Muscle of leg (tissue), 11 donors: ENCODE results near the gene UQCRC2. TPM values are rescaled to one million over a fixed set of nuclear protein-coding genes. Genes with fewer than 3 reads are reported as not detected.
A peak's percentile ranks its signal among the peaks of the same experiment; 100 is the strongest.
"Not testable (repeated sequence)": the region's sequence is repeated elsewhere in the genome, so short reads cannot be mapped to it uniquely, and the experiment has no call there.

ENCODE experiments used
- DNase-seq: peaks from one replicate; pipeline ENCODE4 v3.0.0; 2013
- H3K27ac ChIP-seq: one replicate; pipeline ENCODE4 v1.5.1; 2013; ENCODE audit warnings: mild to moderate bottlenecking, low read length, control low read depth
- H3K27me3 ChIP-seq: one replicate; pipeline ENCODE4 v1.6.1; 2013; ENCODE audit warnings: low read length; ENCODE audit not compliant: control insufficient read depth, insufficient read depth
- H3K36me3 ChIP-seq: one replicate; pipeline ENCODE4 v1.6.1; 2013; ENCODE audit warnings: low read length; ENCODE audit not compliant: control insufficient read depth, insufficient read depth
- H3K4me1 ChIP-seq: one replicate; pipeline ENCODE4 v1.6.1; 2013; ENCODE audit warnings: low read length; ENCODE audit not compliant: control insufficient read depth, insufficient read depth
- H3K4me3 ChIP-seq: one replicate; pipeline ENCODE4 v1.5.1; 2013; ENCODE audit warnings: low read length, control low read depth
- H3K9me3 ChIP-seq: replicated peaks from 2 replicates; pipeline ENCODE4 v1.6.1; 2013; ENCODE audit warnings: low read depth, low read length; ENCODE audit not compliant: control insufficient read depth
- WGBS: methylation state at CpG from one replicate; pipeline ENCODE4 v1.1.5; 2013; ENCODE audit warnings: missing lambda C conversion rate; ENCODE audit not compliant: insufficient coverage; 5-methylcytosine and 5-hydroxymethylcytosine counted together
- polyA plus RNA-seq, 8 donors: library from polyadenylated mRNA; unstranded; fragments of 120-200 nt; gene quantifications; one replicate each; pipeline versions ENCODE4 v1.2.1 to v1.2.3, GENCODE V29; 2013; ENCODE audit warnings: inconsistent platforms in 1 of 8, low replicate concordance in 1 of 8; ENCODE audit not compliant: insufficient read length in 8 of 8, insufficient read depth in 1 of 8
- total RNA-seq: library from RNA; stranded (reverse); fragments of 120-200 nt; gene quantifications from one replicate; pipeline ENCODE4 v1.2.4, GENCODE V29; 2013

Gene UQCRC2
- total and polyA plus RNA-seq, 9 donors, result 240 to 324 (median 277) TPM

GRCh38 chr16:21990381-21990944 lies 37.3 kb downstream of the UQCRC2 start:
- H3K4me1 ChIP-seq, result no peaks in the 10 kb centered on the region
- WGBS, result no CpG with 5 or more reads among the region's 3 CpGs
- H3K36me3 ChIP-seq, result peaks cover 1% of the 10 kb centered on the region
- no peak overlapping the region for H3K27ac ChIP-seq
- no peaks in the 10 kb centered on the region for H3K9me3 ChIP-seq
- no peak overlapping the region for H3K4me3 ChIP-seq
- no peak for DNase-seq
- no peaks in the 10 kb centered on the region for H3K27me3 ChIP-seq

- H3K9me3 ChIP-seq, result no peaks in the 10 kb centered on the region
- WGBS, result no CpG with 5 or more reads among the region's 6 CpGs
- no peak for DNase-seq
- H3K27me3 ChIP-seq, result no peaks in the 10 kb centered on the region
- no peak overlapping the region for H3K4me3 ChIP-seq
- H3K4me1 ChIP-seq, result no peaks in the 10 kb centered on the region
- H3K27ac ChIP-seq, result no peak overlapping the region
- no peaks in the 10 kb centered on the region for H3K36me3 ChIP-seq
Measured at GRCh38 chr16:21991621-21992020, 38.5 kb downstream of the UQCRC2 start.

- H3K36me3 ChIP-seq, result no peaks in the 10 kb centered on the region
- no peaks in the 10 kb centered on the region for H3K27me3 ChIP-seq
- peaks cover 6% of the 10 kb centered on the region for H3K4me1 ChIP-seq
- no peaks in the 10 kb centered on the region for H3K9me3 ChIP-seq
- no peak overlapping the region for H3K27ac ChIP-seq
- no peak overlapping the region for H3K4me3 ChIP-seq
- 74% methylated on average over 6 of the region's 13 CpGs for WGBS
- no peak for DNase-seq
Measured at GRCh38 chr16:21994856-21995465, 41.8 kb downstream of the UQCRC2 start.

GRCh38 chr16:21996923-21997696 lies 43.9 kb downstream of the UQCRC2 start:
- H3K4me1 ChIP-seq, result peaks cover 12% of the 10 kb centered on the region
- WGBS, result 59% methylated on average over 5 of the region's 9 CpGs
- no peak overlapping the region for H3K4me3 ChIP-seq
- no peak for DNase-seq
- no peaks in the 10 kb centered on the region for H3K27me3 ChIP-seq
- H3K36me3 ChIP-seq, result no peaks in the 10 kb centered on the region
- no peaks in the 10 kb centered on the region for H3K9me3 ChIP-seq
- H3K27ac ChIP-seq, result peak overlapping the region; percentile 52

- H3K36me3 ChIP-seq, result no peaks in the 10 kb centered on the region
- peak overlapping the region; percentile 59 for H3K27ac ChIP-seq
- H3K4me1 ChIP-seq, result peaks cover 12% of the 10 kb centered on the region
- DNase-seq, result peak; percentile 65
- no peaks in the 10 kb centered on the region for H3K27me3 ChIP-seq
- no peaks in the 10 kb centered on the region for H3K9me3 ChIP-seq
- WGBS, result 93% methylated on average over 5 of the region's 7 CpGs
- no peak overlapping the region for H3K4me3 ChIP-seq
Measured at GRCh38 chr16:21997697-21998480, 44.7 kb downstream of the UQCRC2 start.

GRCh38 chr16:22001591-22001990 lies 48.4 kb downstream of the UQCRC2 start:
- no peak overlapping the region for H3K27ac ChIP-seq
- H3K27me3 ChIP-seq, result no peaks in the 10 kb centered on the region
- no peak overlapping the region for H3K4me3 ChIP-seq
- peaks cover 12% of the 10 kb centered on the region for H3K4me1 ChIP-seq
- no CpG with 5 or more reads among the region's 1 CpG for WGBS
- H3K9me3 ChIP-seq, result no peaks in the 10 kb centered on the region
- H3K36me3 ChIP-seq, result no peaks in the 10 kb centered on the region
- DNase-seq, result peak; percentile 16

GRCh38 chr16:22002047-22002446 lies 48.9 kb downstream of the UQCRC2 start:
- not testable (repeated sequence) for H3K27me3 ChIP-seq, H3K4me3 ChIP-seq, H3K9me3 ChIP-seq, H3K36me3 ChIP-seq, H3K27ac ChIP-seq, DNase-seq
- WGBS, result no CpG with 5 or more reads among the region's 1 CpG
- peaks cover 15% of the 10 kb centered on the region for H3K4me1 ChIP-seq

- DNase-seq, result no peak
- no peak overlapping the region for H3K27ac ChIP-seq
- H3K27me3 ChIP-seq, result no peaks in the 10 kb centered on the region
- peaks cover 13% of the 10 kb centered on the region for H3K4me1 ChIP-seq
- WGBS, result 90% methylated on average over 2 of the region's 4 CpGs
- H3K9me3 ChIP-seq, result no peaks in the 10 kb centered on the region
- no peak overlapping the region for H3K4me3 ChIP-seq
- H3K36me3 ChIP-seq, result no peaks in the 10 kb centered on the region
Measured at GRCh38 chr16:22003195-22003594, 50.0 kb downstream of the UQCRC2 start.

GRCh38 chr16:22004341-22004740 lies 51.2 kb downstream of the UQCRC2 start:
- H3K27me3 ChIP-seq, result no peaks in the 10 kb centered on the region
- no peak overlapping the region for H3K4me3 ChIP-seq
- H3K36me3 ChIP-seq, result no peaks in the 10 kb centered on the region
- 58% methylated on average over 3 of the region's 3 CpGs for WGBS
- DNase-seq, result no peak
- H3K4me1 ChIP-seq, result peaks cover 21% of the 10 kb centered on the region
- H3K27ac ChIP-seq, result no peak overlapping the region
- no peaks in the 10 kb centered on the region for H3K9me3 ChIP-seq

GRCh38 chr16:22005746-22006145 lies 52.6 kb downstream of the UQCRC2 start:
- WGBS, result no CpG with 5 or more reads among the region's 1 CpG
- DNase-seq, result no peak
- H3K9me3 ChIP-seq, result no peaks in the 10 kb centered on the region
- H3K27ac ChIP-seq, result no peak overlapping the region
- no peaks in the 10 kb centered on the region for H3K36me3 ChIP-seq
- no peaks in the 10 kb centered on the region for H3K27me3 ChIP-seq
- H3K4me3 ChIP-seq, result no peak overlapping the region
- H3K4me1 ChIP-seq, result peaks cover 22% of the 10 kb centered on the region
